Bone marrow (tissue), 2 donors: Measurements from ENCODE around the gene POU6F2.
"Not testable (repeated sequence)": the region's sequence is repeated elsewhere in the genome, so short reads cannot be mapped to it uniquely, and the experiment has no call there.

Experiments
- DNase-seq, 2 donors: peaks; one replicate each; lab custom pipeline; 2025; lab: John Stamatoyannopoulos, UW

POU6F2 gene

DNA sequence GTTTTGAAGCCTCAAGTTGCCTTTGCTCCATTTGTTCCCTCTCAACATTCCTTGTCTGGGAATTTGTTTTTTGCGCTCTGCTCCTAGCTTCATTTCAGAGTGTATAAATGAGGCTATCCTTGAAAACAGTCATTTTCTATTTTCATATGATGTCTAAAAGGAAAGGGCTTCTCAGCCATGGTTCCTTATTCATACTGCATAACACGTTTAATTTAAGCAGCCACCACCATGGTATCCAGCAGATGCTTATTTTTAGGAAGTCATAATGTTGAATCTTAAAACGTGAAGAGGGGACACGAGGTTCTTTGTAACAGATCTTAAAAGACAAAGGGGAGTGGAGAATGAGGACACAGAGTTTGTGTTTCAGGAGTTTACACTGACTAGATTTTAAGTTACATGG lies 14.5 kb downstream of the POU6F2 start:
- DNase-seq = no peak

DNA sequence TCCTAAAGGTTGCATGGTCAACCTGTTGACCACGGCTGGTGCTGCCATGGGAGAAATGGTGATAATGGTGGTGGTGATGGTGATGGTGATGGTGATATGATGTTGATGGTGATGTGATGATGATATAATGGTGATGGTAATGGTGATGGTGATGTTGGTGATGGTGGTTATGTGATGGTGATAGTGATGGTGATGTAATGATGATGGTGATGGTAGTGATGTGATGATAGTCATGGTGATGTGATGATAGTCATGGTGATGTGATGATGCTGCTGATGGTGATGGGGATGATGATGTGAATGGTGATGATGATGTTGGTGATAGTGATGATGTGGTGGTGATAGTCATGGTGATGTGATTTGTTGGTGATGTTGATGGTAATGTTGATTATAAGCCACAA lies 23.9 kb downstream of the POU6F2 start:
- DNase-seq = no peak

- DNase-seq = no peak
These were observed 25.0 kb downstream of the POU6F2 start for GRCh38 chr7:39002755-39003154.

DNA sequence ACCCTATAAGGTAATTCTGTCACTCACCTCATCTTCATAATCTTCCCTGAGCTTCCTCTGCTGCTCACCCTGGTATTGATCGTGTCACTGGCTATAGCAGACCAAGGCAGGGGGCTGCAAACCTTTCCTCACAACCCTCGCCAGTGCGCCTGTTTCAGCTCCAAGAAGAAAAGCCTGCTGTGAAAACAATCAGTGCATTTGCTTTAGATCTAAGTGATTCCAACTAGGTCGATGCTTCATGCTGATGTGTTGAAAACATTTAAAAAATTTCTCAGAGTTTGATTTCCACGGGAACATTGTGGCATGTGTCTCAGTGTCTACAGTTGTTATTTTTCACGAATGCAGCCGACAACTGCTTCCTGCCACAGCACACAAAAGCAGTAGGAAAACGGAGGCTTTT lies 27.3 kb downstream of the POU6F2 start:
- no peak for DNase-seq

DNA sequence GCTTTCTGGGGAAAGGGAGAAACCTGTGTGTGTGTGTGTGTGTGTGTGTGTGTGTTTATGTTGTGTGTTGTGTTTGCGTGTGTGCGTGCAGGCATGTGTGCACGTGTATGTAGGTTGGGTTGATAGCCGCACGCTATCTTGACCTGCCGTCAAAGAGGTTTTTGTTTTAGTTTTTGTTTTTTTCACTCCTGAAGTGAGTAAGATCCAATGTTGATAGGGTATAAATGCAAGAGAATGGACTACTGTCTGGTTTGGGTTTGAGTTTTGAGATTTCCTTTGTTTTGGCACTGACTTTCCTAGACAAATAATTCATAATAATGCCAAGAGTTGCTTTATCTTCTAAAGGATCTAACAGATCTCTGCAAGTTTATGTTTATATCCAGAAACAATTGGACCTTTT lies 27.8 kb downstream of the POU6F2 start:
- no peak for DNase-seq

DNA sequence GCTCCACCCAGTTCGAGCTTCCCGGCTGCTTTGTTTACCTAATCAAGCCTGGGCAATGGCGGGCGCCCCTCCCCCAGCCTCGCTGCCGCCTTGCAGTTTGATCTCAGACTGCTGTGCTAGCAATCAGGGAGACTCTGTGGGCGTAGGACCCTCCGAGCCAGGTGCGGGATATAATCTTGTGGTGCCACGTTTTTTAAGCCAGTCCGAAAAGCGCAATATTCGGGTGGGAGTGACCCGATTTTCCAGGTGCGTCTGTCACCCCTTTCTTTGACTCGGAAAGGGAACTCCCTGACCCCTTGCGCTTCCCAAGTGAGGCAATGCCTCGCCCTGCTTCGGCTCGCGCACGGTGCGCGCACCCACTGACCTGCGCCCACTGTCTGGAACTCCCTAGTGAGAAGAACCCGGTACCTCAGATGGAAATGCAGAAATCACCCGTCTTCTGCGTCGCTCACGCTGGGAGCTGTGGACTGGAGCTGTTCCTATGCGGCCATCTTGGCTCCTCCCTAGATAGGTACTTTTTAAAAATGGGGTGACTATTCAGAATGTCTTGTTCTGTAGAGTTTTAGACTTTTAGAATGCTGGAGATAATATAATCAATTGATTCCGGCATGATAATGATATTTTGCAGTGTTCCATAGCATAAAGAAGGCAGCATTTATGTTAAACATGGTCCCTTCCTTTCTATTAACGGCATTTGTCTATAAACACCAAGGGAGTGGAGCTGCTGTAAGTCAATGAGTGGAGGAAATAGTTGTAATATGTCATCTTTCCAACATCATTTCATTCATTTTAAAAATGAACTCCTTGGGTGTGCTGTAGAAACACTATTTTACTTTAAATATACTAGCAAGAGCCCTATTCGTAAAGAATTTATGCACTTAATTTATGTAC lies 35.6 kb downstream of the POU6F2 start:
- not testable (repeated sequence) for DNase-seq

- no peak for DNase-seq
These were observed 38.9 kb downstream of the POU6F2 start for GRCh38 chr7:39016609-39017008.

- DNase-seq = no peak
These were observed 39.7 kb downstream of the POU6F2 start for GRCh38 chr7:39017369-39017915.

GRCh38 chr7:39022796-39023195 lies 45.1 kb downstream of the POU6F2 start:
- DNase-seq = no peak

- DNase-seq = no peak
These were observed 49.8 kb downstream of the POU6F2 start for GRCh38 chr7:39027491-39027890.

DNA sequence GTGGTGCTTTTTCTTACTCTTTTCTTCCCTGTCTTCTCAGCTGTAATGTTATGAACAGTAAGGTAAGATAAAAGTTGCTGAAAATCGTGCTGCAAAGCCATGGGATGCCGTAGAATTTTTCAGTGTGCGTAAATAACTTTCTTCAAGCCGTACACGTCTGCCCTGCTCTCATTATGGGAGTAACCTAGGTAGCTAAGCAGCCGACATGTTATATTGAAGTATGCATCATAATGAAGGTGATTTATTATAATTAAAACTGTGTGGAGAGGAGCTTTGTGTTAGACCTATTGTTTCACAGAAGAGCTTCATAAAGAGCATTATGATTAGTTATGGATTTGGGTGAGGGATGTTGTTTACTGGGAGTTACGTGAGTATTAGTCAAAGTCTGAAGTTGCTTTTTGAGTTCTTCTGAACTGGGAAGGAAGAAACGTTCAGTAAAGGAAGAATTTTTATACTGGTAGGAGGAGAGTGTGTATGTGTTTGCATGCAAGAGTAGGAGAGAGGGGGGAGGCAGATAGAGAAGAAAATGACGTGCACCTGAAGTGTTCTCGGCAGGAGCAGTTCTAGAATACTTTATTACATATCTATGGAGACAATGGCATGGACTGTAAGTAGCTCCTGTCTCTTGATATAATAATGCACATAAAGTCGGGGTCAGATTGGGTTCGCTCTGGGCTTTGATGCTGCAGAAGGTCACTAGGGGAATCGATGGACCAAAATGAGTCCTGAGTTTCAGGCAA lies 56.3 kb downstream of the POU6F2 start:
- DNase-seq = no peak

DNA sequence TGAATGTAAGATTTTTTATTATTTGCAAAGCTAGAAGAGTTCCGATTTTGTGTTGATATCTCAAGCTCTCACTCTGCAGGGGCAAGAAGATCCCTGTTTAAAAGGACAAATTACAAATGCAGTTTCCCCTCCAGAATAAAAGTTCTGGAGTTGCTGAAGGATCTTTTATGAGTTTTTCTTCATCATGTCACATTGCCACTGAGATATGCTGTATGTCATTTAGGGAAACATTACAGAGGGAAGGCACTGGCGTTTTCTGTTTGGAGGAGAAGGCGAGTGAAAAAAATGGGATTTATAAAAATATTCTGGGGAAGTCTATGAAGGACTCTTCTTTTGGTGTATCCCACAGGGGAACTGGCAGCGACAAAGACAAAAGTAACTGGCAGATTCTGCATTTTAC lies 57.4 kb downstream of the POU6F2 start:
- DNase-seq = no peak

DNA sequence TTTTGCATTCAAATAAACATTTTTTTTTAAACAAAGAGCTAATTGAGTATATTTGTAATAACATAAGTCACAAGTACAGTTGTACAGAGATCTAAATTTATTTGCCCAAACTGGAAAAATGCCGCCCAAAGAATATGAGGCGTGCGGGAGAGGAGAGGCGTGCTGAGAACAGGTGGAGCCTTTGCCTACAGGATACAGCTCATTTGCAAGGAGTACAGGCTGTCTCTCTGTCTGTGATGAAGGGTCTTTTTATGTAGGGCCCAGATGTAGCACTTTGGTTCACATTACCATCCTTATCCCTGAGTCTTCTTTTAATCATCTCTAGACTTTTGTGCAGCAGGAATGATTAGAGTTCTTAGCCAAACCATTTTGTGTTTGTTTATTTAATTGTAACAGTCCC lies 58.2 kb downstream of the POU6F2 start:
- DNase-seq = no peak

DNA sequence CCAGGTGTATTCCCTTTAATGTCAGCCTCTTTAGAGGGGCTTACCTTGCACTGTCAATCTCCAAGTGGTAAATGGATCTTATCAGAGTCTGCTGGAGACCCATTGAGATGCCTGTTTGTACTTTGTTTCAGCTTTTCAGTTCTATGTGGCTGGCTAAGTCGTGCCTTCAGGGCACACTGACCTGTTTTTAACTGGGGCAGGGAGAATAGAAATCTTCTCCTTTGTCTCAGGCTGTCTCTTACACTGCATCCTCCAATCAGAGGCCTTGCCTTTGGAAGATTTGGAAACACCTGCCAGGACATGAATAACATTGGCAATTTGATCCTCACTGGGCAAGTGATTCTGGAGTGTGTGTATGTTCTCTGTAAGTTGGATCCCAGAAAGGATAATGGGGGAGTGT lies 65.0 kb downstream of the POU6F2 start:
- no peak for DNase-seq

- no peak for DNase-seq
These were observed 65.8 kb downstream of the POU6F2 start for GRCh38 chr7:39043531-39043930.

GRCh38 chr7:39044489-39044888 lies 66.8 kb downstream of the POU6F2 start:
- DNase-seq = no peak

DNA sequence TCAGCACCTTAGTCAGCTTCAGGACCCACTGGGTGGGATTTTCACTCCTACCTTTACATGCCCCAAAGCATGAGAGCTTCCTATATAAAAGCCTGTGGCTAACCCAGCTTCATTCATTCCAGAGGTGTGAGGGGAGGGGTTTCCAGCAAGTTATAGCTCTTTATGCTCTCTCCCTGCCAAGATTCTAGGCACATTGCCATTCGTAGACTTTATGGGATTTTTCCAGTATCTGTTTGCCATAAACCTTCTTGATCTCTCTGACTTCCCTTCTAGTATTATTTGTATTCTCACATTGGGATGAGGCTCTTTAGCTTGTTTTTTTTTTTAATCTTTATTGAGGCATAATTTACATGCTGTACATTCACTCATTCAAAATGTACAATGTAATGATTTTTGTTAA lies 67.5 kb downstream of the POU6F2 start:
- DNase-seq = no peak

- DNase-seq = no peak
These were observed 73.6 kb downstream of the POU6F2 start for GRCh38 chr7:39051279-39051678.

GRCh38 chr7:39051707-39052106 lies 74.0 kb downstream of the POU6F2 start:
- no peak for DNase-seq

GRCh38 chr7:39054731-39055130 lies 77.0 kb downstream of the POU6F2 start:
- no peak for DNase-seq

GRCh38 chr7:39056153-39056552 lies 78.4 kb downstream of the POU6F2 start:
- DNase-seq = no peak

GRCh38 chr7:39062811-39063210 lies 85.1 kb downstream of the POU6F2 start:
- no peak for DNase-seq

DNA sequence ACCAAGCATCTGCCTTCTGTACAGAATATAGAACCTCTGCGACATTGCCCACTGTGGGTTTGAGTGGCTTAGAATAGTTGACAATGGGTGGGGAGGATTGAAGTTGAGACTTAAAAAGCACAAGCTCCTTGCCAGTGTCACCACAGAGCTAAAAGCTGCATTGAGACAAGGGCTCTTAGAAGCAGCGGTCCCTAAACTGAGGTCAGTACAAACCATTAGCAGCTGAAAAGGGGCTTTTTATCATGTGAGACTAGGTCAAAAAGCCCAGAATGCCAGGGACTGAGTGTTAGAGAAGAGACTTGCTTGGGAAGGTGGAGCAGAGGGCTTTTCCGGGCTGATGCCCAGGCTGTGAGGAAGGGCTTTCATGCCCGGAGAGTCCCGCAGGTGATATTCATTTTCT lies 91.3 kb downstream of the POU6F2 start:
- no peak for DNase-seq
